ENCODE data around the gene ACER3.

GRCh38 chr11:76841923-76842452 lies 18.7 kb upstream of the ACER3 start:
- TF ChIP-seq, protein P1, sequence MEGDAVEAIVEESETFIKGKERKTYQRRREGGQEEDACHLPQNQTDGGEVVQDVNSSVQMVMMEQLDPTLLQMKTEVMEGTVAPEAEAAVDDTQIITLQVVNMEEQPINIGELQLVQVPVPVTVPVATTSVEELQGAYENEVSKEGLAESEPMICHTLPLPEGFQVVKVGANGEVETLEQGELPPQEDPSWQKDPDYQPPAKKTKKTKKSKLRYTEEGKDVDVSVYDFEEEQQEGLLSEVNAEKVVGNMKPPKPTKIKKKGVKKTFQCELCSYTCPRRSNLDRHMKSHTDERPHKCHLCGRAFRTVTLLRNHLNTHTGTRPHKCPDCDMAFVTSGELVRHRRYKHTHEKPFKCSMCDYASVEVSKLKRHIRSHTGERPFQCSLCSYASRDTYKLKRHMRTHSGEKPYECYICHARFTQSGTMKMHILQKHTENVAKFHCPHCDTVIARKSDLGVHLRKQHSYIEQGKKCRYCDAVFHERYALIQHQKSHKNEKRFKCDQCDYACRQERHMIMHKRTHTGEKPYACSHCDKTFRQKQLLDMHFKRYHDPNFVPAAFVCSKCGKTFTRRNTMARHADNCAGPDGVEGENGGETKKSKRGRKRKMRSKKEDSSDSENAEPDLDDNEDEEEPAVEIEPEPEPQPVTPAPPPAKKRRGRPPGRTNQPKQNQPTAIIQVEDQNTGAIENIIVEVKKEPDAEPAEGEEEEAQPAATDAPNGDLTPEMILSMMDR (IDR thresholded peaks at IDR 0.05 in 4 of 5, conservative IDR thresholded peaks at IDR 0.05 in 1 of 5): no peak
- no peak for TF ChIP-seq POLR2A (IDR thresholded peaks at IDR 0.05)
